NCI-H1092 treated with DMSO at 0.1 percent for 48 hours (cell line): Measurements from ENCODE around the gene SLC35G6.
"Not testable (repeated sequence)": the region's sequence is repeated elsewhere in the genome, so short reads cannot be mapped to it uniquely, and the experiment has no call there.

Source experiments
- DNase-seq: peaks from one replicate; lab custom pipeline; 2025; lab: John Stamatoyannopoulos, UW

SLC35G6 gene

GRCh38 chr17:7460850-7461660 lies 20.2 kb upstream of the SLC35G6 start:
- no peak for DNase-seq

DNA sequence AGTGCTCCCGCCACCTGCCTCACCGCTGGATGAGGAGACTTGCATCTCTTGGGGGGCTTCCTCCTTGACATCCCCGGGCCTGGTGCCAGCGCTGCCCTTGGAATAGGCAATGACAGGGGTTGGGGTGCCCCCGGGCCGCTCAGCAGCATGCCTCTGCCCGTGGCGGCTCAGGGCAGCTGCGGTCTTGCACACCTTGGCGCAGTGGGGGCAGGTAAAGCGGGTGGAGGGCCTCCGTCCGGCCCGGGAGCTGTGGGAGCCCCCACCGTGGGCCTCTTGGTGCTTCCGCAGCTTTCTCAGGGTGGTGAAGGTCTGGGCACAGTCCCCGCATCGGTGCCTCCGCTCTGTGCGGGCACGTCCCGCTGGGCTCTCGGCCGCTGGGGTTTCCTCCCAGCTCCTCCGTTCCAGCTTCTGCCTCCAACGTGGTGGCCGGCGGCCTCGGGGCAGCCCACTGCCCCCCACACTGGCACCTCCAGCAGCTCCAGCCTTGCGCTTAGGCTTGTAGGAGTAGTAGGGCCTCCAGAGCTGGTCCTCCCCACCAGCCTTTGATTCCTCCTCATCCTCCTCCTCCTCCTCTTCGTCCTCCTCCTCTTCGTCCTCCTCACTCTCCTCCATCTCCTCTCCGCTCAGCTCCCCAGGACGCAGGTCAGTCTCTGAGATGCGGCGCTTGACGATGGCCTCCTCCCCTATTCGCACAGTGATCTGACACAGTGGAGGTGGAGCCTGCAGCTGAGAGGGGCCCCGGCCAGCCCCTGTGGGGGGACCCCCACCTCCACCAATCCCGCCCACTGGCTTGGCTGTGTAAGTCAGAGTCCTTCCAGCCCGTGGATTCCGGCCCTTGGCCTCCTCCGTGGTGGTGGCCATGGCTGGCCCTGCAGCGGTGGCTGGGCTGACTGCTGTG lies 18.5 kb upstream of the SLC35G6 start:
- no peak for DNase-seq

DNA sequence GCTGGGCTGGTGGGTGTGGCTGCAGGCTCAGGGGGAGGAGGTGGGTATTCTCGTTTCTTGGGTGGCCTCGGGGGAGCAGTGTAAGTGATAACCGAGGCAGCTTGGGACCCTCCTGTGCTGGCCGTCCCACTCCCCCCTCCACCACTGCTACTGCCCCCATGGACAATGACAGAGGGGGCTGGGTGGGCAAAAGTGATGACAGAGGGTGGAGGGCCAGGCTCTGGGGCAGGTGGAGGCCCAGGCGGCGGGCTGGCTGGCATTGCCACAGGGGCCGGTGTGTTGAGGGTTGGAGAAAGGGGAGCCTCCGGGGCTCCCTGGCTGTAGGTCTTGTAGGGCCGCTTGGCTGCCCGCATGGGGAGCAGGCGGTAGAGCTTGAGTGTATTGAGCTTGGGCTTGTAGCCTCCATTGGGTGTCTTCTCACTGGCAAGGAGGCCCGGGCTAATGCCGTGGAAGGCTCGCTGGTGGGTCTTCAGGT lies 17.8 kb upstream of the SLC35G6 start:
- DNase-seq = no peak

DNA sequence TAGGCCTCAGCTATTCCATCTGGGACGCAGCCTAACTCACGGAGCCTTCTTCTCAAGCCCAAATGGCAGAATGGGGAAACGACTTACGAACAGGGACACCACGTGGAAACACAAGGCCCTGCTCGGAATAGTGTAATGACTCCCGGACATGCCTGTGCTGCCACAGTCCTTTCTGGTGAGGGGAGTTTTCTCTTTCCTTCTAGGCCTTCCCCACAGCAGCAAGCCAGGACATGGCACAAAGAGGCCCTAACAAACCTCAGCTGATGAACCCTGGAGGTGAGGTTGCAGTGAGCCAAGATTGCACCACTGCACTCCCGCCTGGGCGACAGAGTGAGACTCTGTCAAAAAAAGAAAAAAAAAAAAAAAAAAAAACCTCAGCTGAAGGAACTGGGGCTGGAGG lies 17.2 kb upstream of the SLC35G6 start:
- no peak for DNase-seq

DNA sequence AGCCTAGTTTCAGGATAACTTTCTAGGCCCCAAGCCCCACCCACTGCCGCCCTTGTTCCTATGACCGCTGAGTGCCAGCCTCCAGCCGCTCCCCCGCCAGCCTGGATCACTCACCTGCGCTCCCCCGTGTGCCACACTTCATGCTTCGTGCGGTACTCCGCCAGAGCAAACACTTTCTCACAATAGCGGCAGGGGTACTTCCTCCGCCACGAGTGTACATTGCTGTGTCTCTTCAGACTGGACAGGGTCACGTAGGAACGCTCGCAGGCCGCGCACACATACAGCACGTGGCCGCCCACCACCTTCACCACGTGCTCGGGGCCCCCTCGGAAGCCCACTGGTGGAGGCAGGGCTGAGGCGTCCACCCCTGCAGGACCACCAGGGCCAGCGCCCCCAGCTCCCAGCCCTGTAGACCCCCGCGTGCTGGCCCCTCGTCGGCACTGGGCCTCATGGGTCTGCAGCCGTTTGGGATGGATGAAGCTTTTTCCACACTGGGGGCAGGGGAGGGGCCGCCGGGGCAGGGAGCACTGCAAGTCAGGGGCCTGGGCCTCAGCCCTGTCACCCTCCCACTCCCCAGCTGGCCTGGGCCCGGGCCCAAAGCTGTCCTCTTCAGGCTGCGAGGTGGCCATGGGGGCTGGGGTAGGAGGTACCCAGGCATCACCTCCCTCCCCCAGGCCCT lies 15.5 kb upstream of the SLC35G6 start:
- DNase-seq = no peak

DNA sequence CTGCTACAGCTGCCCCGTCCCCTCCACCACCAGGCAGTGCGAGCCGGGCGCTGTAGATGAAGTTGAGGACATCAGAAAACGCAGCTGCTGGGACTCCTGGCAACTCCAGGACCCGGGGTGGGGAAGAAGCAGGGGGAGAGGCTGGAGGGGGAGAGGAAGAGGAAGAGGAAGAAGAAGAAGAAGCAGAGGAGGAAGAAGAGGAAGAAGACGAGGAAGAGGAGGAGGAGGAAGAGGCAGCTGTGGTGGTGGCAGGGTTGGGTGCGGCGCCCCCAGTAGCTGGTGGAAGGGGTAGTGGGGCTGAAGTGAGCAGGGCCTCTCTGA lies 15.0 kb upstream of the SLC35G6 start:
- no peak for DNase-seq

DNA sequence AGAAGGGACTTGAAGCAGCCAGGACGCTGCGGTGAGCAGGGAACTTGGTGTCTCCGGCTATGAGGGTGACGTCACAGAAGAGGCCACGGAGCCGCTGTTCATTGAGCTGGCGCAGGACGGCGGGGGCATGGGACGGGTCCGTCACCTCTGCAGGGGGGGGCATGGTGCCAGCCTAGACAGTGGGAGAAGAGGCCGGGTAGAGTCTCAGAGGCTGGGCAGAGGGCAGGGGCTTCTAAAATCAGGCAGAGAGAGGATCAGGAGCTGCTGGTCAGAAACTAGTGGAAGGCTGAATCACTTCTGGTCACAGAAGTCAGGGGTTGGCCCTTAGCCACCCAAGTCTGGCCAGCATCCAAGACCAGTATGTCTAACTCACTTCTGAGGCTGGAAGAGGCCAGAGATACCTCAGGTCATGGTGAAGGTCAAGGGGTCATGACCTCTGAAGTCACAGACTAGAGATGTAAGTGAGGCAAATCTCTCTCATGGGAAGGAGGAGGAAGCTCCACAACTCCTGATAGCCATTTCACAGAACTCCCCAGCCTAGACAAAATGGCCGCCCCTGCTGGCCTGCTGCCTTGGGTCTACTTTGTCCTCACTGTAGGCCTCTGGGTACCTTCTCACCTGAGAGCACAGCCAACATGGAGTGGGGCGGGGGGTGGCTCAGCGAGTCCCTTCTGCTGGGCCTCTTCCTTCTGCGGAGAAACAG lies 14.5 kb upstream of the SLC35G6 start:
- no peak for DNase-seq

GRCh38 chr17:7467498-7467897 lies 13.7 kb upstream of the SLC35G6 start:
- no peak for DNase-seq

DNA sequence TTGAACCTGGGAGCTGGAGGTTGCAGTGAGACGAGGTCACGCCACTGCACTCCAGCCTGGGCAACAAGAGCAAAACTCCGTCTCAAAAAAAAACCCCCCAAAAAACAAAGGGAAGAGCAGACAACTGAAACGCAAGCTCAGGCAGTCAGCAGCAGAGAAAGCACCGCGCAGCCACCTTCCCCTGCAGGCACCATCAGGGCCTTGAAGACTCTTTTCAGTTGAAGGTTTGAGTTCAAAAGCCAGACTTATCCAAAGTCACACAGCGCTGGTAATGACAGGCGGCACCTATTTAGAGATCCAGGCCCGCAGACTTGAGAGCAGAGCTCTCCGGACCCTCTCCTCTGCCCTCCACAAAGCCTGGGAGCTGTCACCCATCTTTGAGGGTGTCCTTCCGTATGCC lies 13.0 kb upstream of the SLC35G6 start:
- DNase-seq = no peak

DNA sequence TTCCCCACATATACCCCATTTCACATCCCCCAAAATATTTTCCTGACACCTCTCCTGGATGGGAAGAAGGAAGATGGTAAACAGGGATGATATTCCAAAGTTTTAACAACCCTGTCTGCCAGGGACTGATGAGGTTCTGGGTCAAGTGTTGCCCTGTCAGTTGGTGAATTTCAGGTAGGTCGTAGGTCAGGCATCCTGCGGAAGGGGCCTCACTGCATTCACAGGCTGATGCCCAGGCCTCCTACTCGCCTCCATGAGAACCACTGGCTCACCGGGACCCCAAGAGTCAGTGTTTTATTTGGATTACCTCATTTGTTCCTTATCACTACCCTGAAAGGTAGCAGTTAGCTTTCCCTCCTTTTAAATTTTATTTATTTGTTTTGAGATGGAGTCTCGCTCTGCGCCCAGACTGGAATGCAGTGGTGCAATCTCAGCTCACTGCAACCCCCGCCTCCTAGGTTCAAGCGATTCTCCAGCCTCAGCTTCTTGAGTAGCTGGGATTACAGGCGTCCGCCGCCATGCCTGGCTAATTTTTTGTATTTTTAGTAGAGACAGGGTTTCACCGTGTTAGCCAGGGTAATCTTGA lies 12.3 kb upstream of the SLC35G6 start:
- no peak for DNase-seq

DNA sequence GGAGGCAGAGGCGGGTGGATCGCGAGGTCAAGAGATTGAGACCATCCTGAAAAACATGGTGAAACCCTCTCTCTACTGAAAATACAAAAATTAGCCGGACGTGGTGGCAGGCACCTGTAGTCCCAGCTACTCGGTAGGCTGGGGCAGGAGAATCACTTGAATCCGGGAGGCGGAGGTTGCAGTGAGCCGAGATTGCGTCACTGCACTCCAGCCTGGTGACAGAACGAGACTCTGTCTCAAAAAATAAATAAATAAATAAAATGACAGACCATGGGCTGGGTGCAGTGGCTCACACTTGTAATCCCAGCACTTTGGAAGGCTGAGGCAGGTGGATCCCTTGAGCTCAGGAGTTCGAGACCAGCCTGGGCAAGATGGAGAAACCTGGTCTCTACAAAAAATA lies 11.4 kb upstream of the SLC35G6 start:
- not testable (repeated sequence) for DNase-seq

GRCh38 chr17:7470457-7470973 lies 10.7 kb upstream of the SLC35G6 start:
- not testable (repeated sequence) for DNase-seq

DNA sequence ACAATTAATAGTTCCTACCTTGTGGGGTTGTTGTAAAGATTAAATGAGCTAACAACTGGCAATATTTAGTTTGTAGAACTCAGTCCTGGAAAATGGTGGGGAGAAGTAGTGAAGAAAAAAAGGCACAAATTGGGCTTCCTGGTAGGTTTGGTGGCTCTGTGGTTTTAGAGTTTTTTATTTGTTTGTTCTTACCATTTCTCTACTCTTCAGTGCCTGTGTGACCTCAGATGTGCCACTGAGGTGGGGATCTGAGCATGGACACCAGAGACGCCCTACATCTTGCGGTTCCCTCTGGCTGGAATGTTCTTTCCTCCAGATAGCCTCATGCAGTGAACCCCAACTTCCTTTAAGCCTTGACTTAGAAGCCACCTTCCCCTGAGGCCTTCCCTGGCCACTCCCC lies 9.5 kb upstream of the SLC35G6 start:
- no peak for DNase-seq

DNA sequence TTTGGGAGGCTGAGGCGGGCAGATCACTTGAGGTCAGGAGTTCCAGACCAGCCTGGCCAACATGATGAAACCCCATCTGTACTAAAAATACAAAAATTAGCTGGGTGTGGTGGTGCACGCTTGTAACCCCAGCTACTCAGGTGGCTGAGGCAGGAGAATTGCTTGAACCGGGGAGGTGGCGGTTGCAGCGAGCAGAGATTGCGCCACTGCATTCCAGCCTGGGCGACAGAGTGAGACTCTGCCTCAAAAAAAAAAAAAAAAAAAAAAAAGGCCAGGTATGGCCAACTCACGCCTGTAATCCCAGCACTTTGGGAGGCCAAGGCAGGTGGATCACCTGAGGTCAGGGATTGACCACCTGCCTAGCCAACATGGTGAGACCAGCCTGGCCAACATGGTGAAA lies 6.5 kb upstream of the SLC35G6 start:
- DNase-seq = not testable (repeated sequence)

GRCh38 chr17:7475764-7476422 lies 5.4 kb upstream of the SLC35G6 start:
- DNase-seq = no peak

GRCh38 chr17:7476494-7476893 lies 4.8 kb upstream of the SLC35G6 start:
- DNase-seq = no peak

DNA sequence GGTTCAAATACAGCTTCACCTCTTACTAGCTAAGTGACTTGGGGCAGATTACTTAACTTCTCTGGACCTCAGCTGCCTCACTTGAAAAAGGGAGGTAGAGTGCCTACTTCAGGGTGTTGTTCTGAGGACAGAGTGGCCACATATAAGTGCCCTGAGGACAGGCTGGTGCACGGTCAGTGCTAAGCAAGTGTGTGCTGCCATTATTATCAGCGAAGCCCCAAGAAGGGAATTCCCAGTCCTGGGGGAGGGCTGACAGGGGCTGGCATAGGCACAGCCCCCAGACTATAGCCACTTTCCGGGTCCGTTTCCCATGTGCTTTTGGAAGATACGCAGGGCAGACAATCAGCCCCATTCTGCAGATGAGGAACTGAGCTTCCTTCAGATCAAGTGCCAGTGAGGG lies 4.3 kb upstream of the SLC35G6 start:
- DNase-seq = no peak

- no peak for DNase-seq
Measured at GRCh38 chr17:7477392-7478275, 3.6 kb upstream of the SLC35G6 start.

DNA sequence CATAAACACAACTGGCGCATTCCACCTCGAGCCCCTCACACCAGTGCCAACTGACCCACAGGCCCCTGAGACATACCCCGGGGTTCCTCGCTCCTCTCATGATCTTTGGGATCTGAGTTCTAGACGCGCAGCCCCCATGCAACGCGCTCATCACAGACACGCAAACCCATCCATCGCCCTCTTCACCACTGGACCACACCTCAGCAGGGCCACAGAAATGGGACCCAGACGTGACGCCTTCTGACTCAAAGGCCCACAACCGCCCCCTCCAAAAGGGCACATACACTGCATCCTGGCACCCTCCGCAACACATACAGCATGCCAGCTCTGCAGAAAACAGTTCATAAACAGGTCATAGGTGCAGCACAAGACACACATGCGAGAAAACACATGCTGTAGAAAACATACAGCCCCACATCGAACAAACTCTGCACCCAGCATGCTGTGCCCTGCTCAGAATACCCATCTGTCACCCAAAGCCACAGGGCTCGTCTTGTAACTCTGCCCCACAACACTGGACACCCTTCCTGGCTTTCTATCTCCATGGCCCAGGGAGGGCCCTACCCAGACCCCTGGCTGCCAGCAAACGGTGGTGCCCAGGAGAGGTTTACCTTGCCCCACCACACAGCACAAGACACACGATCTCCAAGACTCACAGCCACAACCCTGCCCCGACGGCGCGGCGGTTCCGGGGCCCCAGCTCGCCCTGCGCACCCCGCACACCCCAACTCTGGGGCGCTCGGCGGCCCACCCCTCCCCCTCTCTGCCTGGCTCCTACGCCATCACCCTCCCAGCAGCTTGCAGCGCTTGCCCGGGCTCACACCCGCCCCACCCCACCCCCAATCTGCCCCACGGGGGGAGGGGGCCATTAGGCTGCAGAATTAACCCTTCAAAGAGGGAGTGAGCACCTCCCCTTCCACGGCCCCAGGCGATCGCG lies 2.7 kb upstream of the SLC35G6 start:
- no peak for DNase-seq
